ENCODE data around the gene CLTB. TPM values are rescaled to one million over a fixed set of nuclear protein-coding genes. Genes with fewer than 3 reads are reported as not detected.

Gene CLTB
- total and polyA plus RNA-seq, 2 of the 13 experiments (the other 11 are each of a cell fraction or from before 2014, with no cell fraction given), result 23.3 to 33.8 TPM

DNA sequence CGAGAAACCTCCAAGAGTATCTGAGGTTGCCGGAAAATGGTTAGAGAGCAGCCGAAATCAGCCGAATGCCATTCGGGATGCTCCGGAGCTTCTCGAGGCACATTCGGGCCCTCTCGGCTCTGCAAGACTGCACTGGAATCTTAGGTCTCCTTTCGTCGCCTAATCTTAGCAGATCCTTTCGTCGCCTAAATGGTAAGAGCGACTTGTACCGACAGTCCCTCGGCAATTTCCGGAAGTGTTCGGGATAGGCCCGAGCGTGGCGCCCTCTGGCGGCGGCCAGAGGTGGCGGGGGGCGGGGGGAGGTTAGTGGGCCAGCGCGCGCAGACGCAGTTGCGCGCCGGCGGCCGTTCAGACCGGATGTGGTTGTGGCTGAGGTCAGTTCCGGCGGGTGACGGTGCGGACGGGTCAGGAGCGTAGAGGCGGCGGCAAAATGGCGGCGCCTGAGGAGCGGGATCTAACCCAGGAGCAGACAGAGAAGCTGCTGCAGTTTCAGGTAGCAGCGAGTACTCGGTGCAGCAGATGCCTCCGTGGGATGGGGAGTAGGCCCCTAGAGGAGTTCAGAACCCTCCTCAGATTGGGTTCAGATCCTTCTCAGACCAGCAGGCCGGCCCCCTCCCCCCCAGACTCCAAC, 31.8 kb upstream of the CLTB start, which contains the start of gene FAF2 (continued):
- TF ChIP-seq CHD2 (IDR thresholded peaks at IDR 0.05; ENCODE audit: low read depth, low read length) (no peak; the same call in 1 of the 2 replicates), TSC22D2 (CRISPR knock-in tag; IDR thresholded peaks at IDR 0.05; ENCODE audit: borderline replicate concordance) (no peak), NFE2 (CRISPR knock-in tag; IDR thresholded peaks at IDR 0.05) (no peak), ZNF207 (IDR thresholded peaks at IDR 0.05; ENCODE audit: borderline replicate concordance) (no peak), ZNF296 (CRISPR knock-in tag; conservative IDR thresholded peaks at IDR 0.05) (no peak), ZFX (CRISPR knock-in tag; IDR thresholded peaks at IDR 0.05; ENCODE audit: low read depth) (peak; percentile 70), ZMYM2 (CRISPR knock-in tag; IDR thresholded peaks at IDR 0.05) (no peak), IRX3 (CRISPR knock-in tag; IDR thresholded peaks at IDR 0.05; ENCODE audit: borderline replicate concordance, low read depth) (no peak), REPIN1 (CRISPR knock-in tag; IDR thresholded peaks at IDR 0.05; ENCODE audit: borderline replicate concordance, low read depth) (peak; percentile 9; the same call in 1 of the 2 replicates), ZNF382 (CRISPR knock-in tag; IDR thresholded peaks at IDR 0.05; ENCODE audit: borderline replicate concordance) (no peak), ZNF121 (CRISPR knock-in tag; IDR thresholded peaks at IDR 0.05) (0 out of 2 replicates have a peak, but pooled peaks have one; percentile 7), GLI4 (CRISPR knock-in tag; IDR thresholded peaks at IDR 0.05; ENCODE audit: borderline replicate concordance) (no peak), ELF1 (CRISPR knock-in tag; IDR thresholded peaks at IDR 0.05) (peak; percentile 86), EHMT2 (IDR thresholded peaks at IDR 0.05; ENCODE audit: borderline replicate concordance, low read depth, low read length) (no peak), ZNF510 (CRISPR knock-in tag; IDR thresholded peaks at IDR 0.05; ENCODE audit: low read depth) (no peak), DMAP1 (CRISPR knock-in tag; IDR thresholded peaks at IDR 0.05) (peak; percentile 70; the same call in 1 of the 2 replicates)
- TF ChIP-seq, protein P1, sequence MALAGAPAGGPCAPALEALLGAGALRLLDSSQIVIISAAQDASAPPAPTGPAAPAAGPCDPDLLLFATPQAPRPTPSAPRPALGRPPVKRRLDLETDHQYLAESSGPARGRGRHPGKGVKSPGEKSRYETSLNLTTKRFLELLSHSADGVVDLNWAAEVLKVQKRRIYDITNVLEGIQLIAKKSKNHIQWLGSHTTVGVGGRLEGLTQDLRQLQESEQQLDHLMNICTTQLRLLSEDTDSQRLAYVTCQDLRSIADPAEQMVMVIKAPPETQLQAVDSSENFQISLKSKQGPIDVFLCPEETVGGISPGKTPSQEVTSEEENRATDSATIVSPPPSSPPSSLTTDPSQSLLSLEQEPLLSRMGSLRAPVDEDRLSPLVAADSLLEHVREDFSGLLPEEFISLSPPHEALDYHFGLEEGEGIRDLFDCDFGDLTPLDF (CRISPR knock-in tag; IDR thresholded peaks at IDR 0.05), result no peak; the same call in 1 of the 2 replicates
- TF ChIP-seq, protein P2, sequence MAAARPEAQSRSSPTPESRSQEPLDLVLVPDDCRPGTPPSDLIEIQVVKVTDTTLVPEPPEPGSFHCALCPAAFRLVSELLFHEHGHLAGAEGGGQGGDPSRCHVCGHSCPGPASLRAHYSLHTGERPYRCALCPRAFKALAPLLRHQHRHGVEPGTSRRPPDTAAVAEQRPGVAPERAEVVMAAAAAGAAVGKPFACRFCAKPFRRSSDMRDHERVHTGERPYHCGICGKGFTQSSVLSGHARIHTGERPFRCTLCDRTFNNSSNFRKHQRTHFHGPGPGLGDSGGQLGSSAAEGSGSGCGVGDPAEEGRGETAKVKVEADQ (CRISPR knock-in tag; IDR thresholded peaks at IDR 0.05; ENCODE audit: borderline replicate concordance), result no peak
- TF ChIP-seq, protein P3, sequence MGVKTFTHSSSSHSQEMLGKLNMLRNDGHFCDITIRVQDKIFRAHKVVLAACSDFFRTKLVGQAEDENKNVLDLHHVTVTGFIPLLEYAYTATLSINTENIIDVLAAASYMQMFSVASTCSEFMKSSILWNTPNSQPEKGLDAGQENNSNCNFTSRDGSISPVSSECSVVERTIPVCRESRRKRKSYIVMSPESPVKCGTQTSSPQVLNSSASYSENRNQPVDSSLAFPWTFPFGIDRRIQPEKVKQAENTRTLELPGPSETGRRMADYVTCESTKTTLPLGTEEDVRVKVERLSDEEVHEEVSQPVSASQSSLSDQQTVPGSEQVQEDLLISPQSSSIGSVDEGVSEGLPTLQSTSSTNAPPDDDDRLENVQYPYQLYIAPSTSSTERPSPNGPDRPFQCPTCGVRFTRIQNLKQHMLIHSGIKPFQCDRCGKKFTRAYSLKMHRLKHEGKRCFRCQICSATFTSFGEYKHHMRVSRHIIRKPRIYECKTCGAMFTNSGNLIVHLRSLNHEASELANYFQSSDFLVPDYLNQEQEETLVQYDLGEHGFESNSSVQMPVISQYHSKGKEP (CRISPR knock-in tag; IDR thresholded peaks at IDR 0.05), result no peak
- TF ChIP-seq, protein P4, sequence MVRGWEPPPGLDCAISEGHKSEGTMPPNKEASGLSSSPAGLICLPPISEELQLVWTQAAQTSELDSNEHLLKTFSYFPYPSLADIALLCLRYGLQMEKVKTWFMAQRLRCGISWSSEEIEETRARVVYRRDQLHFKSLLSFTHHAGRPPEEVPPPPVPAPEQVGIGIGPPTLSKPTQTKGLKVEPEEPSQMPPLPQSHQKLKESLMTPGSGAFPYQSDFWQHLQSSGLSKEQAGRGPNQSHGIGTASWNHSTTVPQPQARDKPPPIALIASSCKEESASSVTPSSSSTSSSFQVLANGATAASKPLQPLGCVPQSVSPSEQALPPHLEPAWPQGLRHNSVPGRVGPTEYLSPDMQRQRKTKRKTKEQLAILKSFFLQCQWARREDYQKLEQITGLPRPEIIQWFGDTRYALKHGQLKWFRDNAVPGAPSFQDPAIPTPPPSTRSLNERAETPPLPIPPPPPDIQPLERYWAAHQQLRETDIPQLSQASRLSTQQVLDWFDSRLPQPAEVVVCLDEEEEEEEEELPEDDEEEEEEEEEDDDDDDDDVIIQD (CRISPR knock-in tag; IDR thresholded peaks at IDR 0.05; ENCODE audit: low read depth), result no peak
- TF ChIP-seq, protein P5, sequence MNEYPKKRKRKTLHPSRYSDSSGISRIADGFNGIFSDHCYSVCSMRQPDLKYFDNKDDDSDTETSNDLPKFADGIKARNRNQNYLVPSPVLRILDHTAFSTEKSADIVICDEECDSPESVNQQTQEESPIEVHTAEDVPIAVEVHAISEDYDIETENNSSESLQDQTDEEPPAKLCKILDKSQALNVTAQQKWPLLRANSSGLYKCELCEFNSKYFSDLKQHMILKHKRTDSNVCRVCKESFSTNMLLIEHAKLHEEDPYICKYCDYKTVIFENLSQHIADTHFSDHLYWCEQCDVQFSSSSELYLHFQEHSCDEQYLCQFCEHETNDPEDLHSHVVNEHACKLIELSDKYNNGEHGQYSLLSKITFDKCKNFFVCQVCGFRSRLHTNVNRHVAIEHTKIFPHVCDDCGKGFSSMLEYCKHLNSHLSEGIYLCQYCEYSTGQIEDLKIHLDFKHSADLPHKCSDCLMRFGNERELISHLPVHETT (CRISPR knock-in tag; conservative IDR thresholded peaks at IDR 0.05), result no peak
- TF ChIP-seq, protein P6, sequence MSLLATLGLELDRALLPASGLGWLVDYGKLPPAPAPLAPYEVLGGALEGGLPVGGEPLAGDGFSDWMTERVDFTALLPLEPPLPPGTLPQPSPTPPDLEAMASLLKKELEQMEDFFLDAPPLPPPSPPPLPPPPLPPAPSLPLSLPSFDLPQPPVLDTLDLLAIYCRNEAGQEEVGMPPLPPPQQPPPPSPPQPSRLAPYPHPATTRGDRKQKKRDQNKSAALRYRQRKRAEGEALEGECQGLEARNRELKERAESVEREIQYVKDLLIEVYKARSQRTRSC (CRISPR knock-in tag; IDR thresholded peaks at IDR 0.05; ENCODE audit: low read depth), result no peak

All from HepG2 (cell line).